ENCODE measurements around the gene ANO3. TPM values are rescaled to one million over a fixed set of nuclear protein-coding genes. Genes with fewer than 3 reads are reported as not detected.

ANO3 gene
- total and polyA plus RNA-seq, 2 experiments from 2014 or later: 0.10 to 0.32 TPM

- Histone ChIP-seq H3K4me1 (ENCODE audit: insufficient read depth) (no peaks in the 10 kb centered on the region), H3K36me3 (ENCODE audit: low read depth) (no peaks in the 10 kb centered on the region), H4K20me1 (ENCODE audit: insufficient read depth) (no peaks in the 10 kb centered on the region), H3F3A (ENCODE audit: insufficient read depth) (no peaks in the 10 kb centered on the region), H3K4me3 (no peak overlapping the region), H3K9ac (no peak overlapping the region), H3K79me2 (ENCODE audit: insufficient read depth) (no peaks in the 10 kb centered on the region), H3K4me2 (ENCODE audit: unreplicated experiment) (no peak overlapping the region), H3K9me2 (ENCODE audit: insufficient read depth) (no peaks in the 10 kb centered on the region), H3K27me3 (replicated peaks; ENCODE audit: insufficient read depth) (no peaks in the 10 kb centered on the region), H3K27ac (no peak overlapping the region), H2AFZ (no peak overlapping the region), H3K9me3 (ENCODE audit: low read depth) (no peaks in the 10 kb centered on the region)
- no peak for DNase-seq
- TF ChIP-seq EZH2phosphoT487 (IDR thresholded peaks at IDR 0.05; ENCODE audit: insufficient read depth, low read depth) (no peak), EZH2 (IDR thresholded peaks at IDR 0.05; ENCODE audit: insufficient read depth, poor library complexity, severe bottlenecking) (no peak)
- in situ Hi-C loops (cut with MboI): loop anchor here (25.0 kb wide), 1 partner anchor 1166 kb away; no protein-coding TSS in a partner anchor
Measured at GRCh38 chr11:26321516-26321915, 10.4 kb upstream of the ANO3 start.

GRCh38 chr11:26322335-26323067 lies 9.4 kb upstream of the ANO3 start:
- no peak for TF ChIP-seq EZH2phosphoT487 (IDR thresholded peaks at IDR 0.05; ENCODE audit: insufficient read depth, low read depth)
- no peak for TF ChIP-seq EZH2 (IDR thresholded peaks at IDR 0.05; ENCODE audit: insufficient read depth, poor library complexity, severe bottlenecking)
- no peaks in the 10 kb centered on the region for H3K27me3 ChIP-seq (replicated peaks; ENCODE audit: insufficient read depth)
- H3K4me3 ChIP-seq: no peak overlapping the region
- no peaks in the 10 kb centered on the region for H3K9me3 ChIP-seq (ENCODE audit: low read depth)
- in situ Hi-C loops (cut with MboI): loop anchor here (25.0 kb wide), 1 partner anchor 1165 kb away; no protein-coding TSS in a partner anchor
- H3K4me1 ChIP-seq (ENCODE audit: insufficient read depth): no peaks in the 10 kb centered on the region
- WGBS, 2 experiments (ENCODE audit: low coverage in 1 of 2, low lambda C conversion rate in 2 of 2, missing lambda C conversion rate in 2 of 2): 94 to 100% methylated on average over 1 of the region's 1 CpG
- no peak overlapping the region for H2AFZ ChIP-seq
- H3K79me2 ChIP-seq (ENCODE audit: insufficient read depth): no peaks in the 10 kb centered on the region
- no peaks in the 10 kb centered on the region for H4K20me1 ChIP-seq (ENCODE audit: insufficient read depth)
- no peaks in the 10 kb centered on the region for H3K9me2 ChIP-seq (ENCODE audit: insufficient read depth)
- H3K36me3 ChIP-seq (ENCODE audit: low read depth): no peaks in the 10 kb centered on the region
- H3F3A ChIP-seq (ENCODE audit: insufficient read depth): no peaks in the 10 kb centered on the region
- DNase-seq: no peak
- no peak overlapping the region for H3K9ac ChIP-seq
- H3K27ac ChIP-seq: no peak overlapping the region
- no peak overlapping the region for H3K4me2 ChIP-seq (ENCODE audit: unreplicated experiment)

GRCh38 chr11:26323837-26324236 lies 8.1 kb upstream of the ANO3 start:
- Histone ChIP-seq H3K36me3 (ENCODE audit: low read depth) (no peaks in the 10 kb centered on the region), H3K27ac (no peak overlapping the region), H3K4me2 (ENCODE audit: unreplicated experiment) (no peak overlapping the region), H3K4me1 (ENCODE audit: insufficient read depth) (no peaks in the 10 kb centered on the region), H3K9ac (no peak overlapping the region), H3K9me2 (ENCODE audit: insufficient read depth) (no peaks in the 10 kb centered on the region), H2AFZ (no peak overlapping the region), H3K27me3 (replicated peaks; ENCODE audit: insufficient read depth) (no peaks in the 10 kb centered on the region), H3K9me3 (ENCODE audit: low read depth) (no peaks in the 10 kb centered on the region), H4K20me1 (ENCODE audit: insufficient read depth) (no peaks in the 10 kb centered on the region), H3K79me2 (ENCODE audit: insufficient read depth) (no peaks in the 10 kb centered on the region), H3K4me3 (no peak overlapping the region), H3F3A (ENCODE audit: insufficient read depth) (no peaks in the 10 kb centered on the region)
- in situ Hi-C loops (cut with MboI): loop anchor here (25.0 kb wide), 1 partner anchor 1163 kb away; no protein-coding TSS in a partner anchor
- TF ChIP-seq EZH2 (IDR thresholded peaks at IDR 0.05; ENCODE audit: insufficient read depth, poor library complexity, severe bottlenecking) (no peak), EZH2phosphoT487 (IDR thresholded peaks at IDR 0.05; ENCODE audit: insufficient read depth, low read depth) (no peak)
- no peak for DNase-seq

- H3K9ac ChIP-seq: no peak overlapping the region
- in situ Hi-C loops (cut with MboI): loop anchor here (25.0 kb wide), 1 partner anchor 1163 kb away; no protein-coding TSS in a partner anchor
- WGBS, 2 experiments (ENCODE audit: low coverage in 1 of 2, low lambda C conversion rate in 2 of 2, missing lambda C conversion rate in 2 of 2): 93 to 94% methylated on average over 2 of the region's 2 CpGs
Measured at GRCh38 chr11:26324270-26324669, 7.7 kb upstream of the ANO3 start.

More at GRCh38 chr11:26324270-26324669, 7.7 kb upstream of the ANO3 start:
- Histone ChIP-seq H3K4me2 (ENCODE audit: unreplicated experiment) (no peak overlapping the region), H3K4me1 (ENCODE audit: insufficient read depth) (no peaks in the 10 kb centered on the region), H3K4me3 (no peak overlapping the region), H3K9me2 (ENCODE audit: insufficient read depth) (no peaks in the 10 kb centered on the region), H3F3A (ENCODE audit: insufficient read depth) (no peaks in the 10 kb centered on the region), H3K27me3 (replicated peaks; ENCODE audit: insufficient read depth) (no peaks in the 10 kb centered on the region), H4K20me1 (ENCODE audit: insufficient read depth) (no peaks in the 10 kb centered on the region), H3K79me2 (ENCODE audit: insufficient read depth) (no peaks in the 10 kb centered on the region), H3K9me3 (ENCODE audit: low read depth) (no peaks in the 10 kb centered on the region), H3K36me3 (ENCODE audit: low read depth) (no peaks in the 10 kb centered on the region), H2AFZ (no peak overlapping the region), H3K27ac (no peak overlapping the region)
- TF ChIP-seq EZH2 (IDR thresholded peaks at IDR 0.05; ENCODE audit: insufficient read depth, poor library complexity, severe bottlenecking): no peak
- no peak for DNase-seq

Data from GM23248 (cell line).